HepG2 (cell line): Measurements from ENCODE around the gene KCNAB1.
"Not testable (repeated sequence)": the region's sequence is repeated elsewhere in the genome, so short reads cannot be mapped to it uniquely, and the experiment has no call there.

Experiments
- BRF2 ChIP-seq: sonication (generic); formaldehyde crosslinking; IDR thresholded peaks from 2 replicates; pipeline ENCODE4 v1.8.1; 2022; ENCODE audit warnings: mild to moderate bottlenecking, missing genetic modification reagents
- CBX1 ChIP-seq: IDR thresholded peaks from one replicate; pipeline ENCODE4 v1.6.1; 2016; ENCODE audit warnings: antibody characterized with exemption, low read depth
- CTCF ChIP-seq: sonication (generic); formaldehyde crosslinking; IDR thresholded peaks from 2 replicates; pipeline ENCODE4 v1.5.0; 2020; ENCODE audit warnings: mild to moderate bottlenecking, missing genetic modification reagents, moderate library complexity
- E2F1 ChIP-seq: sonication (generic); formaldehyde crosslinking; IDR thresholded peaks from 2 replicates; pipeline ENCODE4 v1.5.0; 2020; ENCODE audit warnings: missing genetic modification reagents
- FOXP4 ChIP-seq: sonication (generic); formaldehyde crosslinking; IDR thresholded peaks from 2 replicates; pipeline ENCODE4 v1.4.0; 2020; ENCODE audit warnings: missing genetic modification reagents
- MXI1 ChIP-seq: IDR thresholded peaks from 3 replicates; pipeline ENCODE4 v1.6.1; 2012; ENCODE audit warnings: low read depth, low read length, inconsistent platforms, borderline replicate concordance
- NFE2 ChIP-seq: sonication (generic); formaldehyde crosslinking; IDR thresholded peaks from 2 replicates; pipeline ENCODE4 v1.4.0; 2020; ENCODE audit warnings: missing genetic modification reagents
- PHF8 ChIP-seq: sonication (generic); formaldehyde crosslinking; IDR thresholded peaks from 2 replicates; pipeline ENCODE4 v1.5.0; 2020; ENCODE audit warnings: missing genetic modification reagents
- THAP11 ChIP-seq: IDR thresholded peaks from 2 replicates; pipeline ENCODE4 v1.6.1; 2016; ENCODE audit warnings: missing biosample characterization, missing genetic modification reagents
- THAP9 ChIP-seq: sonication (generic); formaldehyde crosslinking; IDR thresholded peaks from 2 replicates; pipeline ENCODE4; 2020; ENCODE audit warnings: missing genetic modification reagents, mild to moderate bottlenecking, borderline replicate concordance
- ZBTB34 ChIP-seq: sonication (generic); formaldehyde crosslinking; IDR thresholded peaks from 2 replicates; pipeline ENCODE4 v1.8.0; 2022; ENCODE audit warnings: mild to moderate bottlenecking, missing genetic modification reagents
- ZFX ChIP-seq: sonication (generic); formaldehyde crosslinking; IDR thresholded peaks from 2 replicates; pipeline ENCODE4 v1.4.0; 2020; ENCODE audit warnings: mild to moderate bottlenecking, low read depth, missing genetic modification reagents, moderate library complexity
- ZKSCAN1 ChIP-seq: fragments of 150-350 bp; IDR thresholded peaks from 2 replicates; pipeline ENCODE4 v1.6.1; 2014; ENCODE audit warnings: low read length
- ZNF530 ChIP-seq: sonication (generic); formaldehyde crosslinking; IDR thresholded peaks from 2 replicates; pipeline ENCODE4 v1.5.0; 2020; ENCODE audit warnings: low read depth, mild to moderate bottlenecking, missing genetic modification reagents

- not testable (repeated sequence) for TF ChIP-seq THAP11 (CRISPR knock-in tag); PHF8 (CRISPR knock-in tag); NFE2 (CRISPR knock-in tag); CBX1; CTCF (CRISPR knock-in tag); MXI1; ZFX (CRISPR knock-in tag); FOXP4 (CRISPR knock-in tag); ZKSCAN1; BRF2 (CRISPR knock-in tag); ZBTB34 (CRISPR knock-in tag); ZNF530; E2F1 (CRISPR knock-in tag); THAP9 (CRISPR knock-in tag)
Observed at GRCh38 chr3:156569881-156570280, 449.5 kb downstream of the KCNAB1 start.
